HCT116 (cell line): ENCODE results near the gene AIFM1. TPM values are rescaled to one million over a fixed set of nuclear protein-coding genes. Genes with fewer than 3 reads are reported as not detected.

Source experiments
- ATAC-seq: fragments of 200-7000 bp; cut with Tn5 transposase; 2 replicates; pipeline ENCODE4 v1.9.1; 2020; ENCODE audit warnings: mild to moderate bottlenecking, moderate library complexity
- BruUV-seq: library from RNA; stranded (reverse); fragments of 400-500 nt; replicated peaks from 2 replicates; lab custom pipeline; 2021; lab: Mats Ljungman, UMichigan
- CTCF ChIA-PET: fragments of 300-600 bp; sonication (Branson Sonifier 250); formaldehyde crosslinking; loops from one replicate; lab custom pipeline; 2021; ENCODE audit warnings: antibody characterized with exemption; lab: Charles Lee
- POLR2A ChIA-PET: fragments of 300-600, 350-600 bp; sonication (Branson Sonifier 250); formaldehyde crosslinking; loops from one replicate; lab custom pipeline; 2021; ENCODE audit warnings: antibody characterized with exemption; lab: Charles Lee
- RAD21 ChIA-PET, 2 experiments: fragments of 300-600 bp; sonication (Branson Sonifier 250); formaldehyde crosslinking; loops; one replicate each; lab custom pipeline; 2023; ENCODE audit warnings: low total read pairs in 2 of 2; ENCODE audit not compliant: uncharacterized antibody in 2 of 2, unreplicated experiment in 2 of 2, low non-redundant PET in 1 of 2; lab: Charles Lee
- DNase-seq: peaks from one replicate; pipeline ENCODE4 v3.0.0-alpha.2; 2010; ENCODE audit warnings: low read depth, low spot score
- H2AFZ ChIP-seq: fragments of 200-600 bp; shearing (Covaris generic), sonication (generic); 2 replicates; pipeline ENCODE4 v1.6.1; 2017; ENCODE audit warnings: low read depth, mixed run types, mixed read lengths, antibody characterized with exemption, low read length; ENCODE audit not compliant: poor library complexity, severe bottlenecking
- H3K27ac ChIP-seq: 2 replicates; pipeline ENCODE4 v1.5.1; 2012; ENCODE audit warnings: low read depth, low read length
- H3K27me3 ChIP-seq: fragments of 200-600 bp; sonication (generic); 2 replicates; pipeline ENCODE4 v1.6.1; 2016; ENCODE audit warnings: mixed run types, low read length, mixed read lengths; ENCODE audit not compliant: insufficient read depth
- H3K36me3 ChIP-seq, 2 experiments: fragments of 200-500 bp in 1 of 2; fragments of 200-600 bp in 1 of 2; sonication (Bioruptor generic) in 1 of 2; sonication (generic) in 1 of 2; 2 replicates each; pipeline versions ENCODE4 v1.5.1 to v1.6.1; 2014 to 2016; ENCODE audit warnings: low read length in 2 of 2, inconsistent platforms in 1 of 2, mixed read lengths in 1 of 2, mixed run types in 1 of 2; ENCODE audit not compliant: insufficient read depth in 2 of 2, control insufficient read depth in 1 of 2
- H3K4me1 ChIP-seq, 2 experiments: fragments of 200-600 bp in 1 of 2; sonication (generic) in 1 of 2; 2 replicates each; pipeline versions ENCODE4 v1.5.1 to v1.6.1; 2012 to 2017; ENCODE audit warnings: low read length in 2 of 2, inconsistent platforms in 1 of 2, mild to moderate bottlenecking in 1 of 2, mixed read lengths in 1 of 2, mixed run types in 1 of 2, moderate library complexity in 1 of 2; ENCODE audit not compliant: insufficient read depth in 2 of 2, control insufficient read depth in 1 of 2
- H3K4me2 ChIP-seq: fragments of 200-600 bp; sonication (generic); 2 replicates; pipeline ENCODE4 v1.6.1; 2017; ENCODE audit warnings: mixed run types, low read length, mixed read lengths
- H3K4me3 ChIP-seq, 2 experiments: fragments of 200-600 bp in 1 of 2; sonication (generic) in 1 of 2; replicated peaks in 1 of 2; 2 replicates each; pipeline ENCODE4 v1.5.1; 2011 to 2016; ENCODE audit warnings: low read length in 2 of 2, control low read depth in 1 of 2, low read depth in 1 of 2, mild to moderate bottlenecking in 1 of 2, mixed read lengths in 1 of 2, mixed run types in 1 of 2
- H3K79me2 ChIP-seq: fragments of 200-600 bp; sonication (generic); 2 replicates; pipeline ENCODE4 v1.6.1; 2017; ENCODE audit warnings: mild to moderate bottlenecking, mixed run types, low read length, moderate library complexity, mixed read lengths; ENCODE audit not compliant: insufficient read depth
- H3K9ac ChIP-seq: fragments of 200-600 bp; sonication (generic); 2 replicates; pipeline ENCODE4 v1.6.1; 2016; ENCODE audit warnings: low read length, mixed read lengths
- H3K9me2 ChIP-seq: fragments of 200-600 bp; sonication (generic), shearing (Covaris generic); 2 replicates; pipeline ENCODE4 v1.6.1; 2017; ENCODE audit warnings: mixed run types, mild to moderate bottlenecking, moderate library complexity; ENCODE audit not compliant: insufficient read depth
- H3K9me3 ChIP-seq, 2 experiments: fragments of 200-500 bp in 1 of 2; fragments of 200-600 bp in 1 of 2; sonication (Bioruptor generic) in 1 of 2; sonication (generic) in 1 of 2; 2 replicates each; pipeline ENCODE4 v1.6.1; 2014 to 2017; ENCODE audit warnings: low read length in 2 of 2, mixed read lengths in 2 of 2, inconsistent platforms in 1 of 2, low read depth in 1 of 2, mild to moderate bottlenecking in 1 of 2, mixed run types in 1 of 2, moderate library complexity in 1 of 2; ENCODE audit not compliant: control insufficient read depth in 1 of 2, insufficient read depth in 1 of 2
- H4K20me1 ChIP-seq: fragments of 200-600 bp; sonication (generic), shearing (Covaris generic); 2 replicates; pipeline ENCODE4 v1.6.1; 2017; ENCODE audit warnings: mixed run types, mild to moderate bottlenecking, moderate library complexity; ENCODE audit not compliant: insufficient read depth
- CEBPB ChIP-seq: IDR thresholded peaks from 2 replicates; pipeline ENCODE4 v1.6.1; 2012; ENCODE audit warnings: low read depth
- EZH2 ChIP-seq: fragments of 200-600 bp; sonication (generic); IDR thresholded peaks from 2 replicates; pipeline ENCODE4 v1.6.1; 2017; ENCODE audit warnings: antibody characterized with exemption, mixed run types
- FOSL1 ChIP-seq: IDR thresholded peaks from 2 replicates; pipeline ENCODE4 v1.6.1; 2012; ENCODE audit warnings: low read depth
- SIN3A ChIP-seq: IDR thresholded peaks from 2 replicates; pipeline ENCODE4 v1.6.1; 2012; ENCODE audit warnings: low read depth
- SP1 ChIP-seq: IDR thresholded peaks from 2 replicates; pipeline ENCODE4 v1.6.1; 2012; ENCODE audit warnings: low read depth
- TCF7L2 ChIP-seq: IDR thresholded peaks from 2 replicates; pipeline ENCODE4 v1.7.0; 2011; ENCODE audit warnings: borderline replicate concordance, inconsistent platforms; ENCODE audit not compliant: insufficient read depth, insufficient read length; ENCODE audit errors: extremely low read depth
- ZBTB33 ChIP-seq: IDR thresholded peaks from 2 replicates; pipeline ENCODE4 v1.6.1; 2011; ENCODE audit warnings: mild to moderate bottlenecking, low read length, moderate library complexity; ENCODE audit not compliant: insufficient replicate concordance; ENCODE audit errors: extremely low read depth
- ZFX ChIP-seq: fragments of 450-650 bp; IDR thresholded peaks from 2 replicates; pipeline ENCODE4 v1.6.1; 2017
- ZNF274 ChIP-seq: fragments of 200-500 bp; sonication (Bioruptor generic); IDR thresholded peaks from 2 replicates; pipeline ENCODE4 v1.6.1; 2014; ENCODE audit warnings: mild to moderate bottlenecking, low read depth, low read length, inconsistent platforms
- intact Hi-C: fragments of 100-400 bp; cut with micrococcal nuclease; formaldehyde crosslinking; loops from 2 replicates; pipeline ENCODE4 v1.10.0; 2022
- total RNA-seq: library from RNA; stranded (reverse); gene quantifications from one replicate; pipeline ENCODE4 v1.2.1, GENCODE V29; 2021; ENCODE audit not compliant: unreplicated experiment
- TF ChIP-seq, protein P1 (sequence below): IDR thresholded peaks from 2 replicates; pipeline ENCODE4 v1.6.1; 2012; ENCODE audit warnings: low read depth
- TF ChIP-seq, protein P2 (sequence below): IDR thresholded peaks from 2 replicates; pipeline ENCODE4 v1.6.1; 2012

AIFM1 gene
- total RNA-seq, 1 experiment from 2014 or later, result 50.0 TPM

- ChIA-PET RAD21 (no interaction called here), POLR2A (no interaction called here)
- Histone ChIP-seq H3K79me2 (peaks cover 7% of the 10 kb centered on the region), H3K36me3 (no peaks in the 10 kb centered on the region), H3K4me1 (peaks cover 0 to 10% of the 10 kb centered on the region in 2 experiments; a peak in 1 of 4 replicates), H3K27ac (no peak overlapping the region), H3K9ac (no peak overlapping the region), H2AFZ (no peak overlapping the region), H4K20me1 (no peaks in the 10 kb centered on the region), H3K4me2 (no peak overlapping the region), H3K9me3 (no peaks in the 10 kb centered on the region), H3K27me3 (no peaks in the 10 kb centered on the region)
- BruUV-seq, result no TSS peak
- DNase-seq, result no peak
- TF ChIP-seq ZNF274, result no peak
- TF ChIP-seq CEBPB, result no peak
- no peak for TF ChIP-seq ZBTB33
- no peak for TF ChIP-seq FOSL1
- no peak for TF ChIP-seq TCF7L2
- TF ChIP-seq ZFX, result no peak
- TF ChIP-seq EZH2, result no peak
- TF ChIP-seq SP1, result no peak
- TF ChIP-seq, protein P1, sequence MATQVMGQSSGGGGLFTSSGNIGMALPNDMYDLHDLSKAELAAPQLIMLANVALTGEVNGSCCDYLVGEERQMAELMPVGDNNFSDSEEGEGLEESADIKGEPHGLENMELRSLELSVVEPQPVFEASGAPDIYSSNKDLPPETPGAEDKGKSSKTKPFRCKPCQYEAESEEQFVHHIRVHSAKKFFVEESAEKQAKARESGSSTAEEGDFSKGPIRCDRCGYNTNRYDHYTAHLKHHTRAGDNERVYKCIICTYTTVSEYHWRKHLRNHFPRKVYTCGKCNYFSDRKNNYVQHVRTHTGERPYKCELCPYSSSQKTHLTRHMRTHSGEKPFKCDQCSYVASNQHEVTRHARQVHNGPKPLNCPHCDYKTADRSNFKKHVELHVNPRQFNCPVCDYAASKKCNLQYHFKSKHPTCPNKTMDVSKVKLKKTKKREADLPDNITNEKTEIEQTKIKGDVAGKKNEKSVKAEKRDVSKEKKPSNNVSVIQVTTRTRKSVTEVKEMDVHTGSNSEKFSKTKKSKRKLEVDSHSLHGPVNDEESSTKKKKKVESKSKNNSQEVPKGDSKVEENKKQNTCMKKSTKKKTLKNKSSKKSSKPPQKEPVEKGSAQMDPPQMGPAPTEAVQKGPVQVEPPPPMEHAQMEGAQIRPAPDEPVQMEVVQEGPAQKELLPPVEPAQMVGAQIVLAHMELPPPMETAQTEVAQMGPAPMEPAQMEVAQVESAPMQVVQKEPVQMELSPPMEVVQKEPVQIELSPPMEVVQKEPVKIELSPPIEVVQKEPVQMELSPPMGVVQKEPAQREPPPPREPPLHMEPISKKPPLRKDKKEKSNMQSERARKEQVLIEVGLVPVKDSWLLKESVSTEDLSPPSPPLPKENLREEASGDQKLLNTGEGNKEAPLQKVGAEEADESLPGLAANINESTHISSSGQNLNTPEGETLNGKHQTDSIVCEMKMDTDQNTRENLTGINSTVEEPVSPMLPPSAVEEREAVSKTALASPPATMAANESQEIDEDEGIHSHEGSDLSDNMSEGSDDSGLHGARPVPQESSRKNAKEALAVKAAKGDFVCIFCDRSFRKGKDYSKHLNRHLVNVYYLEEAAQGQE, result no peak
- TF ChIP-seq, protein P2, sequence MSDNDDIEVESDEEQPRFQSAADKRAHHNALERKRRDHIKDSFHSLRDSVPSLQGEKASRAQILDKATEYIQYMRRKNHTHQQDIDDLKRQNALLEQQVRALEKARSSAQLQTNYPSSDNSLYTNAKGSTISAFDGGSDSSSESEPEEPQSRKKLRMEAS, result no peak
- no peak for TF ChIP-seq SIN3A
- TF ChIP-seq, all 23 proteins: peak for 0
- CTCF ChIA-PET, result no interaction called here
- ATAC-seq, result no peak
- Histone ChIP-seq H3K4me3 (no peak overlapping the region), H3K9me2 (no peaks in the 10 kb centered on the region)
- intact Hi-C loops, result no loop called here
Measured at GRCh38 chrX:130085551-130086446, 79.8 kb downstream of the AIFM1 start.
